ENCODE results near the gene PCYT2. TPM values are rescaled to one million over a fixed set of nuclear protein-coding genes. Genes with fewer than 3 reads are reported as not detected.

The PCYT2 gene
- total RNA-seq, 4 donors from 2014 or later = 37.2 to 424 (median 77.1) TPM

DNA sequence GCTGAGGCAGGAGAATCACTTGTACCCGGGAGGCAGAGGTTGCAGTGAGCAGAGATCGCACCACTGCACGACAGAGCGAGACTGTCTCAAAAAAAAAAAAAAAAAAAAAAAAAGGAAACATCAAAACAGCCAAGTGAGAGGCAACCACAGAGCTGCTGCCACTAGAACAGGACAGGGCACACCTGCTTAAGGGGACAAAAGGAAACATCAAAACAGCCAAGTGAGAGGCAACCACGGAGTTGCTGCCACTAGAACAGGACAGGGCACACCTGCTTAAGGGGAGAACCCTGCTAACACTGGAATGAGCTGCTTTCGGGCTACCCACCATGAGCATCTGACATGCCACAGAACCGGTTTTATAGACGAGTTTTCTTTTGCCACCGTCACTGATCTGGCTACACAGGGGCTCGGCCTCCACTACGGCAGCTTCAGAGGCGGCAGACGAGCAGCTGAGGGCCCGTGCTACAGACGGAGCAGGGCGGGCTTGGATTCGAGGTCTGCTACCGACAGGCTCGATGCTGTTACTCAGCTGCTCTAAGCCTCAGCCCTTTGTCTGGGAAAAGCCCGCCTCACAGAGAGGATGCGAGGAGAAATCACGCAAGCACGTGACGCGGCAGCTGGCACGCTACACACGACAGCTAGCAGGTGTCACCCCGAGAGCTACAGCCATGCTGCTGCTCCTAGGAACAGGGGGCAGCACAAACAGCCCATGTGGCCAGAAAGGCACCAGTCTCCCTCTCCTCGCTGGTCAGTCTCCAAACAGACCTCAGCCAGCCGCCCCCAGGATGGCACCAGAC lies 52.8 kb downstream of the PCYT2 start:
- H3K9me3 ChIP-seq = no peaks in the 10 kb centered on the region
- peak overlapping the region in 2 of 4 donors; percentile 80 to 96 for H3K4me3 ChIP-seq
- no peak for DNase-seq
- WGBS, 2 donors (ENCODE audit: low coverage in 1 of 2) = 87% methylated on average over 30 of the region's 30 CpGs; no CpG with 5 or more reads in 1 of the 2 donors
- H3K27me3 ChIP-seq = no peaks in the 10 kb centered on the region
- intact Hi-C loops (cut with DNase I; ENCODE audit: low total_unique reads) = no loop called here
- in situ Hi-C loops (cut with MboI; ENCODE audit: low pct_ligation_motif_present in 1 of 4, low pct_unique_long_range_greater_than_20kb in 1 of 4, low sequenced_read_pairs in 3 of 4) = no loop called here
- TF ChIP-seq POLR2AphosphoS5 (IDR thresholded peaks at IDR 0.05) = no peak
- TF ChIP-seq, protein P1, sequence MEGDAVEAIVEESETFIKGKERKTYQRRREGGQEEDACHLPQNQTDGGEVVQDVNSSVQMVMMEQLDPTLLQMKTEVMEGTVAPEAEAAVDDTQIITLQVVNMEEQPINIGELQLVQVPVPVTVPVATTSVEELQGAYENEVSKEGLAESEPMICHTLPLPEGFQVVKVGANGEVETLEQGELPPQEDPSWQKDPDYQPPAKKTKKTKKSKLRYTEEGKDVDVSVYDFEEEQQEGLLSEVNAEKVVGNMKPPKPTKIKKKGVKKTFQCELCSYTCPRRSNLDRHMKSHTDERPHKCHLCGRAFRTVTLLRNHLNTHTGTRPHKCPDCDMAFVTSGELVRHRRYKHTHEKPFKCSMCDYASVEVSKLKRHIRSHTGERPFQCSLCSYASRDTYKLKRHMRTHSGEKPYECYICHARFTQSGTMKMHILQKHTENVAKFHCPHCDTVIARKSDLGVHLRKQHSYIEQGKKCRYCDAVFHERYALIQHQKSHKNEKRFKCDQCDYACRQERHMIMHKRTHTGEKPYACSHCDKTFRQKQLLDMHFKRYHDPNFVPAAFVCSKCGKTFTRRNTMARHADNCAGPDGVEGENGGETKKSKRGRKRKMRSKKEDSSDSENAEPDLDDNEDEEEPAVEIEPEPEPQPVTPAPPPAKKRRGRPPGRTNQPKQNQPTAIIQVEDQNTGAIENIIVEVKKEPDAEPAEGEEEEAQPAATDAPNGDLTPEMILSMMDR (IDR thresholded peaks at IDR 0.05) = no peak
- TF ChIP-seq EP300 (IDR thresholded peaks at IDR 0.05; ENCODE audit: low read depth) = no peak
- TF ChIP-seq POLR2A (IDR thresholded peaks at IDR 0.05) = no peak
- peak overlapping the region in 3 of 4 donors; percentile 92 to 99 (median 97) for H3K27ac ChIP-seq
- H3K36me3 ChIP-seq = peaks cover 0 to 20% (median 8%) of the 10 kb centered on the region in 4 donors
- peaks cover 18 to 64% (median 41%) of the 10 kb centered on the region in 4 donors for H3K4me1 ChIP-seq

DNA sequence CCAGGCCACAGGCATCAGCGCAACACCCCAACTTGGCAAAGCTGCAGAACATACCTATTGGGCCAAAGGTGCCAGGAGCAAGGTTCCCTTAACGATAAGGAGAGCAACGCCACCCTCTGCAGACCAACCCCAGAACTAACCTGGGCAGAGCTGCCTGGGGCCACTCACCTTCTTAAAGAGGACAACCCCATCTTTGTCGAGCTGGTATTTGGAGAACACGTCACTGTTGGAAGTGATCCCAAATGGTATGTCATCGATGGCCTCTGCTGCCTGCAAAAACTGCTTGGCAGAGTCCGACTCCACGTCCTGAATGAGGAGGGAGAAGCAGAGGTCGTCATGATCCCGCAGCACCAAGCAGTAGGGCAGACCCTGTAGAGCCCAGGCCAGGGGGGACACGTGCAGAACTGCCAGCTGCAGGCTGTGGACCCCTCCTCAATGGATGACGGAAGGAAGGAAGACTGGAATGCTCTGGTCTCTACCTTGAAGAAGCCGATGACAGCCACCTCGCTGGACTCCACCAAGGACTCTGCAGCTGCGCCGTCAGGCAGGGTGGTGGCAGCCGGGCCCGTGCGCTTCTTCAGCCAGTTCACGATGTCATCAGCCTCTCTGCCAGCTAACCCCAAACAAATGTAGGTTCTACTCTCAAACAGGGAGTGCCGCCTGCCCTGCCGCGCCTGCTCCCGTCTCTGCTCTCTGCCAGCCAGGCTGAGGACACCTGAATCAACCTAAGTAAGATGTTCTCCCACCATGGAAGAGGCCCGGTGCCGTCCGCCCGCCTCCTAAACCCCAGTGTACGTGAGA lies 56.0 kb downstream of the PCYT2 start:
- H3K4me1 ChIP-seq = peaks cover 11 to 44% (median 22%) of the 10 kb centered on the region in 4 donors
- 79% methylated on average over 26 of the region's 29 CpGs; no CpG with 5 or more reads in 1 of the 2 donors for WGBS, 2 donors (ENCODE audit: low coverage in 1 of 2)

DNA sequence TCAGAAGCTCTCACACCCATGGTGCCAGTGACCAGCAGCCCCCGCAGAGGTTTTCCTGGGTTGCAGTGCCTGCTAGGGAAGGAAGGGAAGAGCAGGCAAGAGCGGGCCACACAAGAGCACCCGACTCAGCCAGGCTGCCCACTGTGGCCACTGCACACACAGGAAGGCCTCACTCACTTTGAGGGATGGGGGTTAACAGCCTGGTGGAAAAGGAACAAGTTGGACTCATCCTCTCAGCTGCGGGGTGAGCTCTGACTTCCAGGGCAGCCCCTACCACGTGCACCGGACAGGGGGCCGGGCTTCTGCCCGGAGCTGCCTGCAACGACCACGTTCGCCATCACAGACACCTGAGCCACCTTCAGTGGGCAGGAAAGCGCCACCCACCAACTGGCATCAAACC lies 59.0 kb downstream of the PCYT2 start:
- H3K4me1 ChIP-seq = peaks cover 0 to 20% (median 4%) of the 10 kb centered on the region in 4 donors
- TF ChIP-seq, protein P1 (IDR thresholded peaks at IDR 0.05) = no peak
- no peak for TF ChIP-seq POLR2A (IDR thresholded peaks at IDR 0.05)
- no peak for TF ChIP-seq EP300 (IDR thresholded peaks at IDR 0.05; ENCODE audit: low read depth)
- TF ChIP-seq POLR2AphosphoS5 (IDR thresholded peaks at IDR 0.05) = no peak
- no peaks in the 10 kb centered on the region for H3K9me3 ChIP-seq
- in situ Hi-C loops (cut with MboI; ENCODE audit: low pct_ligation_motif_present in 1 of 4, low pct_unique_long_range_greater_than_20kb in 1 of 4, low sequenced_read_pairs in 3 of 4) = no loop called here
- intact Hi-C loops (cut with DNase I; ENCODE audit: low total_unique reads) = no loop called here
- H3K4me3 ChIP-seq = no peak overlapping the region
- no peak overlapping the region for H3K27ac ChIP-seq
- 91% methylated on average over 5 of the region's 12 CpGs; no CpG with 5 or more reads in 1 of the 2 donors for WGBS, 2 donors (ENCODE audit: low coverage in 1 of 2)
- DNase-seq = no peak
- H3K36me3 ChIP-seq = peaks cover 0 to 69% (median 19%) of the 10 kb centered on the region in 4 donors
- H3K27me3 ChIP-seq = no peaks in the 10 kb centered on the region

More for the DNA sequence above, 56.0 kb downstream of the PCYT2 start:
- DNase-seq = no peak
- Histone ChIP-seq H3K9me3 (no peaks in the 10 kb centered on the region), H3K27me3 (no peaks in the 10 kb centered on the region), H3K4me3 (no peak overlapping the region), H3K27ac (no peak overlapping the region), H3K36me3 (peaks cover 0 to 49% (median 17%) of the 10 kb centered on the region in 4 donors)
- intact Hi-C loops (cut with DNase I; ENCODE audit: low total_unique reads) = no loop called here
- TF ChIP-seq, protein P1 (IDR thresholded peaks at IDR 0.05) = no peak
- in situ Hi-C loops (cut with MboI; ENCODE audit: low pct_ligation_motif_present in 1 of 4, low pct_unique_long_range_greater_than_20kb in 1 of 4, low sequenced_read_pairs in 3 of 4) = no loop called here

DNA sequence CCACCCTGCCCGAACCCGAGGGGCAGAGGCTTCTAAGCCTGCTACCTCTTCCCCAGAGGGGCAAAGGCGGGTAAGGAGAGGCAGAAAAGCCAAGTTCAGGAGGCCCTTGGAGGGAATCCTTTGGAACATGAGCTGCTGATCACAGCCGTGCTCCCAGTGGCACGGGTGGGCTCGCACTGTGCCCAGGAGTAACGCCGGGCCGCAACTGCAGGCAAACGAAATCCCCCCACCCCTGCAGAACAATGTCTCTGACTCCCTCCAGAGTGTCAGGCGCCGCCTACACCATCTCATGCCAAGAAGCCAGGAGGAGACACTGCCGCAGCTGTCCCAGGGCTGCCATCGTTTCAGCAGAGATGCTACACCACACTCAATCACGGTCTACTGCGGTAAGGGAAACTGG lies 59.8 kb downstream of the PCYT2 start:
- peaks cover 0 to 12% (median 1%) of the 10 kb centered on the region in 4 donors for H3K4me1 ChIP-seq
- H3K9me3 ChIP-seq = no peaks in the 10 kb centered on the region
- WGBS, 2 donors (ENCODE audit: low coverage in 1 of 2) = 96% methylated on average over 16 of the region's 16 CpGs; no CpG with 5 or more reads in 1 of the 2 donors
- no peak overlapping the region for H3K4me3 ChIP-seq
- no peaks in the 10 kb centered on the region for H3K27me3 ChIP-seq
- H3K27ac ChIP-seq = no peak overlapping the region
- in situ Hi-C loops (cut with MboI; ENCODE audit: low pct_ligation_motif_present in 1 of 4, low pct_unique_long_range_greater_than_20kb in 1 of 4, low sequenced_read_pairs in 3 of 4) = no loop called here
- DNase-seq = no peak
- H3K36me3 ChIP-seq = peaks cover 0 to 77% (median 23%) of the 10 kb centered on the region in 4 donors
- intact Hi-C loops (cut with DNase I; ENCODE audit: low total_unique reads) = no loop called here
- TF ChIP-seq, protein P1 (IDR thresholded peaks at IDR 0.05) = no peak
- TF ChIP-seq POLR2A (IDR thresholded peaks at IDR 0.05) = no peak
- TF ChIP-seq EP300 (IDR thresholded peaks at IDR 0.05; ENCODE audit: low read depth) = no peak
- no peak for TF ChIP-seq POLR2AphosphoS5 (IDR thresholded peaks at IDR 0.05)
